ENCODE measurements around the gene THBD. TPM values are rescaled to one million over a fixed set of nuclear protein-coding genes. Genes with fewer than 3 reads are reported as not detected.

Gene THBD
- polyA plus RNA-seq, 1 experiment, result 0.04 TPM

DNA sequence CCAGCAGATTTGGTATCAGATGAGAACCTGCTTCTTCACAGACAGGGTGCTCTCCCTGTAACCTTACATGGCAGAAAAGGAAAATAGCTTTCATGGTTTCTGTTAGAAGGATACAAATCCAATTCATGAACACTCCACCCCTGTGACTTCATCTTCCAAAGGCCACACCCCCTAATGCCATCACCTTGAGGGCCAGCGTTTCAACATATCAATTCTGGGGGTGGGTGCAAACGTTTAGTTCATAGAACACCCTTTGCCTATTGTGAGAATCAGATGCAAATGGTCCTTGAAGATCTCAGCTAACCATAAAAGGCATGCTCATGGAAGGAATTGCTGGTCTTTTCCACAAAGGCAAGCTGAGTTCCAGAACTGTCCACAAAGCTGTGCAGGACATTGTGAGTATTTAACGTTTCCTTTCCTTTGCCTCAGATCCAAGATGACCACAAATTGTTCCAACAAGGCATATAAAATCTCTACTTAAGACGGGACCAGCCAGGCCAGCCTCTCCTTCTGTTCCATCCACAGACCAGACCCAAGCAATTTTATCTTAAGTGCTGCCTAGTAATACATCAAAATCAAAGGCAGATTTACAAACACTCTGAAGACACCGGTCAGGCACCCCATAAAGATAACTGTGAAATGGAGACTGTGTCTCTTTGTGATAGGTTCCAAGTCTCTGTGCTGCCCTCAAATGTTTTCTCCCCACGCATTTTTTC, 49.1 kb downstream of the THBD start:
- no peak overlapping the region for H3K4me3 ChIP-seq (ENCODE audit: low read depth, low read length)
- ChIA-PET POLR2A (no interaction called here), CTCF (interaction anchor here (0.8 kb wide), 1 partner anchor 161 kb away, joined by 3 read pairs; no protein-coding TSS in a partner anchor)
- no peak for DNase-seq (ENCODE audit: low read depth)
- no peaks in the 10 kb centered on the region for H3K27me3 ChIP-seq (ENCODE audit: control insufficient read depth, insufficient read depth, low read length)
- TF ChIP-seq, protein P1, sequence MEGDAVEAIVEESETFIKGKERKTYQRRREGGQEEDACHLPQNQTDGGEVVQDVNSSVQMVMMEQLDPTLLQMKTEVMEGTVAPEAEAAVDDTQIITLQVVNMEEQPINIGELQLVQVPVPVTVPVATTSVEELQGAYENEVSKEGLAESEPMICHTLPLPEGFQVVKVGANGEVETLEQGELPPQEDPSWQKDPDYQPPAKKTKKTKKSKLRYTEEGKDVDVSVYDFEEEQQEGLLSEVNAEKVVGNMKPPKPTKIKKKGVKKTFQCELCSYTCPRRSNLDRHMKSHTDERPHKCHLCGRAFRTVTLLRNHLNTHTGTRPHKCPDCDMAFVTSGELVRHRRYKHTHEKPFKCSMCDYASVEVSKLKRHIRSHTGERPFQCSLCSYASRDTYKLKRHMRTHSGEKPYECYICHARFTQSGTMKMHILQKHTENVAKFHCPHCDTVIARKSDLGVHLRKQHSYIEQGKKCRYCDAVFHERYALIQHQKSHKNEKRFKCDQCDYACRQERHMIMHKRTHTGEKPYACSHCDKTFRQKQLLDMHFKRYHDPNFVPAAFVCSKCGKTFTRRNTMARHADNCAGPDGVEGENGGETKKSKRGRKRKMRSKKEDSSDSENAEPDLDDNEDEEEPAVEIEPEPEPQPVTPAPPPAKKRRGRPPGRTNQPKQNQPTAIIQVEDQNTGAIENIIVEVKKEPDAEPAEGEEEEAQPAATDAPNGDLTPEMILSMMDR (IDR thresholded peaks at IDR 0.05; ENCODE audit: insufficient read depth, low read depth, low read length), result no peak
- no peaks in the 10 kb centered on the region for H3K36me3 ChIP-seq (ENCODE audit: control insufficient read depth, insufficient read depth, low read length)

DNA sequence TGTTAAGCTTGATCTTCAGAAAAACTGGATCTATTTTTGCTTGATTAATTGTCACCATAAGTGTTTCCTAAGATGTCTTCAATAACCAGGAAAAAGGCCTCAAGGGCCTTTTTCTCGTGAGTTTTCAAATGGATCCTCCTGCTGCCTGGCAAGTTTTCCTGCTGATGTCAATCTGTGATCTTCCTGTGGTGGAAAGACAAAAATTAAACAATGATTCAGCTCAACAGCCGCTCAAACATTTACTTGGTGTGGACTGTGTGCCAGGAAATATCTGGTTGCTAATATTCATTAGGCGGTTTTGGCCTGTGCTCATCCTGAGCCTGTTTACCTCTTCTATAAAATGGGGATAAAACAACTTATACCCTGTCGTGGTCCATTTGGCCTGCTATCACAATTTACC, 49.7 kb downstream of the THBD start:
- CTCF ChIA-PET, result interaction anchor here (0.8 kb wide), 1 partner anchor 160 kb away, joined by 3 read pairs; no protein-coding TSS in a partner anchor
- no peaks in the 10 kb centered on the region for H3K27me3 ChIP-seq (ENCODE audit: control insufficient read depth, insufficient read depth, low read length)
- no peak for DNase-seq (ENCODE audit: low read depth)
- H3K36me3 ChIP-seq (ENCODE audit: control insufficient read depth, insufficient read depth, low read length), result no peaks in the 10 kb centered on the region
- POLR2A ChIA-PET, result no interaction called here
- H3K4me3 ChIP-seq (ENCODE audit: low read depth, low read length), result no peak overlapping the region
- TF ChIP-seq, protein P1 (IDR thresholded peaks at IDR 0.05; ENCODE audit: insufficient read depth, low read depth, low read length), result no peak

DNA sequence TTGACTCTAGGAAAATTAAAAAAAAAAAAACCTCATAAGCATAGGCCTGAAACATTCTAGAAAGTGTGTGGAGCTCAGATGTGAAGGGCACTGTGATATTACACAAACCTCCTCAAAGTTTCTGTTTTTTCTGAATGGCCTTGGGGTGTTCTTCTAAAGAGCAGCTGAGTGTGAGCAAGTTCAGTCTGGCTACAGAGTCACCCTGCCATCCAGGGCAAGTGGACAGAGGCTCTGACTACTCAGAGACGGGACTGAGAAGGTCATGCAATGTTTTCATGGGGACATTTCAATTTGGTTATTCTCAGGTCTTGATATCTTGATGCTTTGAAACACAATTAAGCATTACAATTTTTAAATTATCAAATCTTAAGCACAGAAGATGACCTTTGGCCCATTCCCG, 51.0 kb downstream of the THBD start:
- CTCF ChIA-PET, result interaction anchor here (1.3 kb wide), 1 partner anchor 307 kb away, joined by 5 read pairs; no protein-coding TSS in a partner anchor
- DNase-seq (ENCODE audit: low read depth), result no peak
- TF ChIP-seq, protein P1 (IDR thresholded peaks at IDR 0.05; ENCODE audit: insufficient read depth, low read depth, low read length), result no peak
- H3K36me3 ChIP-seq (ENCODE audit: control insufficient read depth, insufficient read depth, low read length), result no peaks in the 10 kb centered on the region
- no peaks in the 10 kb centered on the region for H3K27me3 ChIP-seq (ENCODE audit: control insufficient read depth, insufficient read depth, low read length)
- H3K4me3 ChIP-seq (ENCODE audit: low read depth, low read length), result no peak overlapping the region
- POLR2A ChIA-PET, result no interaction called here

DNA sequence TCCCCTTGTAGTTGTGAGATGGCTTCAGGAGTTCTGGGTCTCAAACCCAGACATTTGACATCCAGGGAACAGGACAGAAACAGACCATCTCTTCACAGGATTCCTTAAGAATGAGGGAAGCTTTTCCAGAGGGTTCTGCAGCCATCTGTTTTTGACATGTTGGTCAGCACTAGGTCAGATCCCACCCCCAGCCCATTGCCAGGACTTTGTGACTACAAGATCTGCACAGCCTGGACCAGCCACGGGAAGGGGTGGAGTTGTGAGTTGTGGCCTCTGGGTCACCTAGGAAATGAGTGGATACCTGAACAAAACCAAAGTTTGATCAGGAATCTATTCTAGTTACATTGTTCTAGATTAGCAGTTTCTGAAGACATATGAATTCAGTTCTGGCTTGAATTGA, 53.5 kb downstream of the THBD start:
- ChIA-PET CTCF (no interaction called here), POLR2A (no interaction called here)
- Histone ChIP-seq H3K27me3 (ENCODE audit: control insufficient read depth, insufficient read depth, low read length) (no peaks in the 10 kb centered on the region), H3K4me3 (ENCODE audit: low read depth, low read length) (no peak overlapping the region), H3K36me3 (ENCODE audit: control insufficient read depth, insufficient read depth, low read length) (no peaks in the 10 kb centered on the region)
- TF ChIP-seq, protein P1 (IDR thresholded peaks at IDR 0.05; ENCODE audit: insufficient read depth, low read depth, low read length), result no peak
- DNase-seq (ENCODE audit: low read depth), result no peak

Other genes starting within 250 kb of the THBD start
- not detected in 2 replicates for gene SSTR4, start 14.4 kb downstream of the THBD start, polyA plus RNA-seq (2011; rRNA removed)
- gene CD93, start 36.7 kb upstream of the THBD start, polyA plus RNA-seq (2011; rRNA removed), result not detected in 2 replicates